Measurements from ENCODE around the gene BAX. TPM values are rescaled to one million over a fixed set of nuclear protein-coding genes. Genes with fewer than 3 reads are reported as not detected.
A peak's percentile ranks its signal among the peaks of the same experiment; 100 is the strongest.
"Not testable (repeated sequence)": the region's sequence is repeated elsewhere in the genome, so short reads cannot be mapped to it uniquely, and the experiment has no call there.

BAX gene
- total RNA-seq (2014; rRNA removed; shearing (Covaris generic)) = 66.6 and 98.1 TPM in 2 replicates

GRCh38 chr19:48954595-48955307 lies at the start of gene BAX:
Gene BAX, plus strand, starts transcription at chr19:48954875. Its CDS starts 54 bp downstream, at chr19:48954929.
- DNase-seq (ENCODE audit: low read depth) = peak; percentile 96

DNA sequence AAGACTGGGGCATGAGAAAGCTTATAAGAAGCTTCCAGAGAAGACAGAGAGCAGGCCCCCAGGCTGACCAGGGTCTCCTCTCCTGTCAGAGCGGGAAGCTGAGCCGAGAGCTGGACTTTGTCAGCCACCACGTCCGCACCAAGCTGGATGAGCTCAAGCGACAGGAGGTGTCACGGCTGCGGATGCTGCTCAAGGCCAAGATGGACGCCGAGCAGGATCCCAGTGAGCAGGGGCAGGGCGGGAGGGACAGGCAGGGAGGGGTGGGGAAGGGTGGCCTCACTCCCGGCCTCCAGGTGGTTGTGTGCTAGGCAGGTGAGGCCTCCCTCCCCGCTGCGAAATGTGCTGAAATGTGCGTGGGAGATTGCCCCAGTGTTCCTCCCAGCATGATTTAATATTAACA lies 49.0 kb upstream of the BAX start:
- DNase-seq (ENCODE audit: low read depth) = no peak

- DNase-seq (ENCODE audit: low read depth) = no peak
These were observed 48.4 kb upstream of the BAX start for GRCh38 chr19:48906324-48906723.

- no peak for DNase-seq (ENCODE audit: low read depth)
These were observed 47.0 kb upstream of the BAX start for GRCh38 chr19:48907671-48908070.

DNA sequence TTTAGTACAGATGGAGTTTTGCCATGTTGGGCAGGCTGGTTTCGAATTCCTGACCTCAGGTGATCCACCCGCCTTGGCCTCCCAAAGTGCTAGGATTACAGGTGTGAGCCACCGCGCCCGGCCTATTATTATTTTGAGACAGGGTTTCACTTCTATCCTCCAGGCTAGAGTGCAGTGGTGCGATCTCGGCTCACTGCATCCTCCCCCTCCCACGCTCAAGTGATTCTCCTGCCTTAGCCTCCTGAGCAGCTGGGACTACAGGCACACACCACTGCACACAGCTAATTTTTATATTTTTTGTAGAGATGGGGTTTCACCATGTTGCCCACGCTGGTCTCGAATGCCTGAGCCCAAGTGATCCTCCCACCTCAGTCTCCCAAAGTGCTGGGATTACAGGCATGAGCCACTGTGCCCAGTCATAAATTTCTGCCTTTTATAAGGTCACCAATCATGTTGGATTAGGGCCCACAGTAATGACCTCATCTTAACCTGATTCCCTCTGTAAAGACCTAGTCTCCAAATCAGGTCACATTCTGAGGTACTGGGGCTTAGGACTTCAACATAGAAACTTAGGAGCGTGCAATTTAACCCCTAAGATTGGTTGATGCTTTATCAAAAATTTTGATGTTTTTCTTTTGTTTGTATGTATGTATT lies 45.1 kb upstream of the BAX start:
- not testable (repeated sequence) for DNase-seq (ENCODE audit: low read depth)

DNA sequence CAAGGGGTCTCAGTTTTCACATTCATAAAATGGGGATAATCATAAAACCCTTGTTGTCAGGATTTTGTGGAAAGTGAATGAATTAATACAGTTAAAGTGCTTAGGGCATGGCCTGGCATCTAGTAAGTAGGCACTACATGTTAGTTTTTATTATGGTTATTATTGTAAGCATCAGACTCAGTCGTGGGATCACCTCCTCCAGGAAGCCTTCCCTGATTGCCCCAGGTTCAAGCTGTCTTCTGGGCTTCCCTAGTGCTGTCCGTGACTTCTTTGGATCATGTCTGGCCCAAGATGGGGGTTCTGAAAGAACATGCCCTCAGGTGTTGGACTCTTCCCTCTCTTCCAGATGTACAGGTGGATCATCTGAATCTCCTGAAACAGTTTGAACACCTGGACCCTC lies 43.9 kb upstream of the BAX start:
- no peak for DNase-seq (ENCODE audit: low read depth)

- DNase-seq (ENCODE audit: low read depth) = no peak
These were observed 41.4 kb upstream of the BAX start for GRCh38 chr19:48913114-48913889.

GRCh38 chr19:48914181-48914580 lies 40.5 kb upstream of the BAX start:
- no peak for DNase-seq (ENCODE audit: low read depth)

- no peak for DNase-seq (ENCODE audit: low read depth)
These were observed 38.9 kb upstream of the BAX start for GRCh38 chr19:48915757-48916156.

GRCh38 chr19:48918071-48918470 lies 36.6 kb upstream of the BAX start:
- no peak for DNase-seq (ENCODE audit: low read depth)

DNA sequence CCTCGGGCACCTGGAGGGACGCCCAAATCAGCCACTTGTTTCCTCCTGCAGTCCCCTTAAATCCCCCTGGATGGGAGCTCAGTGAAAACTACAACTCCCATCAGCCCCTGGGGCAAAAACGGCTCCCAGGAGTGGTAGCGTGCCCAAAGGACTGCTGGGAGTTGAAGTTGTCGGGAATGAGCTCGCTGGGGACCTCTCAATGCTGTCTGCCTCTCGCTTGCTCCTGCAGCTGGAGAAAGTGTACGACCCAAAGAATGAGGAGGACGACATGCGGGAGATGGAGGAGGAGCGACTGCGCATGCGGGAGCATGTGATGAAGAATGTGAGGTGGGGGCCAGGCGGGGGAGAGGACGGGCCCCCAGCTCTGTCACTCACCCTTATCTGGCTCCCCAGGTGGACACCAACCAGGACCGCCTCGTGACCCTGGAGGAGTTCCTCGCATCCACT lies 35.9 kb upstream of the BAX start:
- peak; percentile 23 for DNase-seq (ENCODE audit: low read depth)

DNA sequence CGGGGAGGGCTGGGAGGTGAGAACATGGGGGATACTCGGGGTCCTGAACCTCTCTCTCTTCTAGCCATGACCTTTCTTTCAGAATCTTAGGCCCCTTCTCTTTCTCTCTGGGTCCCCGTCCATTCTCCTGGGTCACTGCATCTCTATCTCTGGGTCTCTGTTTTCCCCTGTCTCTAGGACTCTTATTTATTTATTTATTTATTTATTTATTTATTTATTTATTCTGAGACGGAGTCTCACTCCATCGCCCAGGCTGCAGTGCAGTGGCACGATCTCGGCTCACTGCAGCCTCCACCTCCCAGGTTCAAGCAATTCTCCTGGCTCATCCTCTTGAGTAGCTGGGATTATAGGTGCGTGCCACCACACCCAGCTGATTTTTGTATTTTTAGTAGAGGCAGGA lies 35.4 kb upstream of the BAX start:
- not testable (repeated sequence) for DNase-seq (ENCODE audit: low read depth)

DNA sequence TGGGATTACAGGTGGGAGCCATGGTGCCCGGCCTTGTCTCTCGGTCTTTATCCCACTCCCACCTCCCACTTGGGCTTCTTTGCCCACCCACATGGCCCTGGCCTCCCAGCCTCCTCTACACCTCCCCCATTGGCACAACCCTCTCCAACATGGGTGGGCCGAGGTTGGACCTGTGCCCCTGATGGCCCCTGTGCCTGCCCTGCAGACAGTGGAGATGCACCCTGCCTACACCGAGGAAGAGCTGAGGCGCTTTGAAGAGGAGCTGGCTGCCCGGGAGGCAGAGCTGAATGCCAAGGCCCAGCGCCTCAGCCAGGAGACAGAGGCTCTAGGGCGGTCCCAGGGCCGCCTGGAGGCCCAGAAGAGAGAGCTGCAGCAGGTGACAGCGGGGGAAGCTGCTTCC lies 33.7 kb upstream of the BAX start:
- no peak for DNase-seq (ENCODE audit: low read depth)

DNA sequence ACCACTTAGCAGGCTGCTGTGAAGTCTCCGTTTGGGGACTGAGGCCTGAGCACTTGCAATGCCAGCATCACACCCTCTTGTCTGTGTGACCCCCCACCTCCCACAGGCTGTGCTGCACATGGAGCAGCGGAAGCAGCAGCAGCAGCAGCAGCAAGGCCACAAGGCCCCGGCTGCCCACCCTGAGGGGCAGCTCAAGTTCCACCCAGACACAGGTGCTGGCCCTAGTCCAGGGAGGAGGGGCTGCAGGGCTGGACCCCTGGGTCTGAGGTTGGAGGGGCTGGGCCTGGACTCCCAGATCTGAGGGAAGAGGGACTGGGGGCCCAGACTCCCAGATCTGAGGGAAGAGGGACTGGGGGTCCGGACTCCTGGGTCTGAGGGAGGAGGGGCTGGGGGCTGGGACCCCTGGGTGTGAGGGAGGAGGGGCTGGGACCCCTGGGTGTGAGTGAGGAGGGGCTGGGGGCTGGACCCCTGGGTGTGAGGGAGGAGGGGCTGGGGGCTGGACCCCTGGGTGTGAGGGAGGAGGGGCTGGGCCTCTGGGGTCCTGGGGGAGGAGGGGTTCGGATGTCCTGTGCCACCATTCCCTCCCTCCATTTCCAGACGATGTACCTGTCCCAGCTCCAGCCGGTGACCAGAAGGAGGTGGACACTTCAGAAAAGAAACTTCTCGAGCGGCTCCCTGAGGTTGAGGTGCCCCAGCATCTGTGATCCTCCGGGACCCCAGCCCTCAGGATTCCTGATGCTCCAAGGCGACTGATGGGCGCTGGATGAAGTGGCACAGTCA lies 32.8 kb upstream of the BAX start:
- no peak for DNase-seq (ENCODE audit: low read depth)

DNA sequence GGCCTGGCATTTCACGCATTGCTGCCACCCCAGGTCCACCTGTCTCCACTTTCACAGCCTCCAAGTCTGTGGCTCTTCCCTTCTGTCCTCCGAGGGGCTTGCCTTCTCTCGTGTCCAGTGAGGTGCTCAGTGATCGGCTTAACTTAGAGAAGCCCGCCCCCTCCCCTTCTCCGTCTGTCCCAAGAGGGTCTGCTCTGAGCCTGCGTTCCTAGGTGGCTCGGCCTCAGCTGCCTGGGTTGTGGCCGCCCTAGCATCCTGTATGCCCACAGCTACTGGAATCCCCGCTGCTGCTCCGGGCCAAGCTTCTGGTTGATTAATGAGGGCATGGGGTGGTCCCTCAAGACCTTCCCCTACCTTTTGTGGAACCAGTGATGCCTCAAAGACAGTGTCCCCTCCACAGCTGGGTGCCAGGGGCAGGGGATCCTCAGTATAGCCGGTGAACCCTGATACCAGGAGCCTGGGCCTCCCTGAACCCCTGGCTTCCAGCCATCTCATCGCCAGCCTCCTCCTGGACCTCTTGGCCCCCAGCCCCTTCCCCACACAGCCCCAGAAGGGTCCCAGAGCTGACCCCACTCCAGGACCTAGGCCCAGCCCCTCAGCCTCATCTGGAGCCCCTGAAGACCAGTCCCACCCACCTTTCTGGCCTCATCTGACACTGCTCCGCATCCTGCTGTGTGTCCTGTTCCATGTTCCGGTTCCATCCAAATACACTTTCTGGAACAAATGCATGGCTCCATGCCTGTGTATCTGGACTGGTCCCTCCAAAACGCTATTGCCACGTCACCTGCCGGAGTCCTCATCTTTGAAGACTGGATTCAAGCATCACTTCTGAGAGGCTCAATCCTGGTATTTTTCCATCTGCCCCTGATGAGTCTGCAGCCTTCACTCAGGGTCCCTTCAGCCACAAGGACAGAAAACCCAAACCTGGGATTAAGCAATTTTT lies 31.9 kb upstream of the BAX start:
- no peak for DNase-seq (ENCODE audit: low read depth)

DNA sequence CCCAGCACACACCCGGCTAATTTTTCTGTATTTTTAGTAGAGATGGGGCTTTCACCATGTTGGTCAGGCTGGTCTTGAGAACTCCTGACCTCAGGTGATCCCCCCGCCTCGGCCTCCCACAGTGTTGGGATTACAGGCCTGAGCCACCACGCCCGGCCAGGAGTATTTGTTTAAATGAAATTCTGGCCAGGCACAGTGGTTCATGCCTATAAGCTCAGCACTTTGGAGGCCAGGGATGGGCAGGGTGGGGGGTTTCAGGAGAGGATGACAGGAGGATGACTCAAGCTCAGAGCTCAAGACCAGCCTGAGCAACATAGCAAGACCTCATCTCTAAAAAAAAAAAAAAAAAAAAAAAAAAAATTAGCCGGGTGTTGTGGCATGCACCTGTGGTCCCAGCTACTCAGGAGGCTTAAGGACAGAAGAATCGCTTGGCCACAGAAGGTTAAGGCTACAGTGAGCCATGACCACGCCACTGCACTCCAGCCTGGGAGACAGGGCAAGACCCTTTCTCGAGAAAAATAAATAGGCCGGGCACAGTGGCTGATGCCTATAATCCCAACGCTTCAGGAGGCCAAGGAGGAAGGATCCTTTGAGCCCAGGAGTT lies 29.3 kb upstream of the BAX start:
- DNase-seq (ENCODE audit: low read depth) = peak; percentile 87

DNA sequence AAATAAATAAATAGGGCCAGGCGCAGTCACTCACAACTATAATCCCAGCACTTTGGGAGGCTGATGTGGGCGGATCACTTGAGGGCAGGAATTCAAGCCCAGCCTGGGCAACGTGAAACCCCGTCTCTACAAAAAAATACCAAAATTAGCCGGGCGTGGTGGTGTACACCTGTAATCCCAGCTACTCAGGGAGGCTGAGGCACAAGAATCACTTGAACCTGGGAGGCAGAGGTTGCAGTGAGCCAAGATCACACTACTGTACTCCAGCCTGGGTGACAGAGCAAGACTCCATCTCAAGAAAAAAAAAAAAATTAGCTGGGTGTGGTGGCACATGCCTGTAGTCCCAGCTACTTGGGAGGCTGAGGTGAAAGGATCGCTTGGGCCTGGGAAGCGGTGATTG lies 28.8 kb upstream of the BAX start:
- DNase-seq (ENCODE audit: low read depth) = not testable (repeated sequence)

DNA sequence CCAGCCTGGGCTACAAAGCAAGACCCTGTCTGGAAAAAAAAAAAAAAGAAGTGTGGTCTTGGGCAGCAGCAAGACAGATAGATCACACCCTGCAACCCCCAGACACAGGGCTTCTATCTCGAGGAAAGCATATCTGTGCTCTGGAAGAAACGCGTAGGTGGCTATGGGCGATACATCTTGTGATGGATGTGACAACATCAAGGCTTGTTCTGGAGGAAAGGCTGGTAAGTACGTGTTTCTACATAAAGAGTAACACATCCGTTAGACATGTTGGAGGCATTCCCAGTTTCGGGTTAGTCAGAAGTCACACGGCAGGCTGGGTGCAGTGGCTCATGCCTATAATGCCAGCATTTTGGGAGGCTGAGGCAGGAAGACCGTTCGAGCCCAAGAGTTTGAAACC lies 27.8 kb upstream of the BAX start:
- DNase-seq (ENCODE audit: low read depth) = peak; percentile 97

DNA sequence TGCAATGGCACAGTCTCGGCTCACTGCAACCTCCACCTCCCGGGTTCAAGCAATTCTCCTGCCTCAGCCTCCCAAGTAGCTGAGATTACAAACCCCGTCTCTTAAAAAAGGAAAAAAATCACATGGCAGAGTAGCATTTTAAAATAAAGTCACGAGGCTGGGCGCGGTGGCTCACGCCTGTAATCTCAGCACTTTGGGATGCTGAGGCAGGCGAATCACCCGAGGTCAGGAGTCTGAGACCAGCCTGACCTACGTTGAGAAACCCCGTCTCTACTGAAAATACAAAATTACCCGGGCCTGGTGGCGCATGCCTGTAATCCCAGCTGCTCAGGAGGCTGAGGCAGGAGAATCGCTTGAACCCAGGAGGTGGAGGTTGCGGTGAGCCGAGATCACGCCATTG lies 27.0 kb upstream of the BAX start:
- not testable (repeated sequence) for DNase-seq (ENCODE audit: low read depth)
